ENCODE data around the gene SLC6A6. TPM values are rescaled to one million over a fixed set of nuclear protein-coding genes. Genes with fewer than 3 reads are reported as not detected.

Gene SLC6A6
- polyA plus RNA-seq, 1 donor (not counting 4 experiments of a cell fraction or from before 2014, with no cell fraction given): 8.3 TPM

DNA sequence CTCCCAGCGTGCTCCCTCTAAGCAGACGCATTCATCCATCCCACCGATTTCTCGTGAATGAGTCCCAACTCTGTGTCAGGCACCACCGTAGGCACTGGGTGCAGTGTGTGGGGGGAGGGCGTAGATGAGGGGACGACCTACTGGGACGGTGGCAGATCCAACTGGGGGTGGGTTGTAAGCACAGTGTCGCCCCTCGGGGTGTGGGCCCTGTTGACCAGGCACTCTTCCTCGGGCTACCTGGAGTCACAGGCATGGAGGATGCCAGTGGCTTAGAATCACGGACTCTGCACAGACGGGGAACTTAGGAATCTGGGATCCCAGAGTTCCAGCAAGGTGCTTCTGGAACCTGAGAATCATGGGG is 66.2 kb downstream of the SLC6A6 start:
- no peak for FAIRE-seq
- Histone ChIP-seq H3K9me1 (ENCODE audit: control insufficient read depth, extremely low read depth, insufficient read depth, low read length) (no peaks in the 10 kb centered on the region), H3K9me3 (ENCODE audit: control insufficient read depth, low read depth, low read length) (no peaks in the 10 kb centered on the region), H3K27me3 (ENCODE audit: control insufficient read depth, extremely low read depth, insufficient read depth, low read length) (no peaks in the 10 kb centered on the region), H2AFZ (ENCODE audit: control insufficient read depth, low read length) (no peak overlapping the region), H3K79me2 (ENCODE audit: control insufficient read depth, insufficient read depth, low read length) (no peaks in the 10 kb centered on the region), H3K4me3 (ENCODE audit: control insufficient read depth in 2 of 3, extremely low read depth in 1 of 3, insufficient read depth in 2 of 3, low read depth in 1 of 3, low read length in 3 of 3) (no peak overlapping the region), H3K9ac (ENCODE audit: control insufficient read depth, extremely low read depth, insufficient read depth, low read length) (no peak overlapping the region), H3K36me3 (ENCODE audit: control insufficient read depth in 2 of 2, extremely low read depth in 1 of 2, insufficient read depth in 2 of 2, low read length in 2 of 2) (peaks cover 2 to 3% of the 10 kb centered on the region in 2 experiments), H3K4me1 (ENCODE audit: control insufficient read depth, extremely low read depth, insufficient read depth, low read length) (peaks cover 10% of the 10 kb centered on the region), H3K4me2 (ENCODE audit: control insufficient read depth, extremely low read depth, insufficient read depth, low read depth, low read length) (no peak overlapping the region), H4K20me1 (ENCODE audit: control insufficient read depth, extremely low read depth, insufficient read depth, low read length) (no peaks in the 10 kb centered on the region), H3K27ac (ENCODE audit: control insufficient read depth, insufficient read depth, low read length) (no peak overlapping the region)
- TF ChIP-seq, protein P1, sequence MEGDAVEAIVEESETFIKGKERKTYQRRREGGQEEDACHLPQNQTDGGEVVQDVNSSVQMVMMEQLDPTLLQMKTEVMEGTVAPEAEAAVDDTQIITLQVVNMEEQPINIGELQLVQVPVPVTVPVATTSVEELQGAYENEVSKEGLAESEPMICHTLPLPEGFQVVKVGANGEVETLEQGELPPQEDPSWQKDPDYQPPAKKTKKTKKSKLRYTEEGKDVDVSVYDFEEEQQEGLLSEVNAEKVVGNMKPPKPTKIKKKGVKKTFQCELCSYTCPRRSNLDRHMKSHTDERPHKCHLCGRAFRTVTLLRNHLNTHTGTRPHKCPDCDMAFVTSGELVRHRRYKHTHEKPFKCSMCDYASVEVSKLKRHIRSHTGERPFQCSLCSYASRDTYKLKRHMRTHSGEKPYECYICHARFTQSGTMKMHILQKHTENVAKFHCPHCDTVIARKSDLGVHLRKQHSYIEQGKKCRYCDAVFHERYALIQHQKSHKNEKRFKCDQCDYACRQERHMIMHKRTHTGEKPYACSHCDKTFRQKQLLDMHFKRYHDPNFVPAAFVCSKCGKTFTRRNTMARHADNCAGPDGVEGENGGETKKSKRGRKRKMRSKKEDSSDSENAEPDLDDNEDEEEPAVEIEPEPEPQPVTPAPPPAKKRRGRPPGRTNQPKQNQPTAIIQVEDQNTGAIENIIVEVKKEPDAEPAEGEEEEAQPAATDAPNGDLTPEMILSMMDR (optimal IDR thresholded peaks at IDR 0.05 in 1 of 3, IDR thresholded peaks at IDR 0.05 in 1 of 3, conservative IDR thresholded peaks at IDR 0.05 in 1 of 3; ENCODE audit: extremely low read depth in 1 of 3, insufficient read depth in 2 of 3, low read length in 3 of 3): no peak
- no peak for TF ChIP-seq EZH2 (IDR thresholded peaks at IDR 0.05; ENCODE audit: low read length)
- dilution Hi-C loops (cut with MboI; ENCODE audit: extremely low pct_ligation_motif_present, low sequenced_read_pairs): no loop called here
- no peak for DNase-seq (ENCODE audit: low read depth, low spot score)

GRCh38 chr3:14470461-14470860 is 68.1 kb downstream of the SLC6A6 start:
- Histone ChIP-seq H3K4me2 (ENCODE audit: control insufficient read depth, extremely low read depth, insufficient read depth, low read depth, low read length) (no peak overlapping the region), H2AFZ (ENCODE audit: control insufficient read depth, low read length) (no peak overlapping the region), H3K9ac (ENCODE audit: control insufficient read depth, extremely low read depth, insufficient read depth, low read length) (no peak overlapping the region), H3K27me3 (ENCODE audit: control insufficient read depth, extremely low read depth, insufficient read depth, low read length) (no peaks in the 10 kb centered on the region), H3K4me3 (ENCODE audit: control insufficient read depth in 2 of 3, extremely low read depth in 1 of 3, insufficient read depth in 2 of 3, low read depth in 1 of 3, low read length in 3 of 3) (no peak overlapping the region), H3K9me1 (ENCODE audit: control insufficient read depth, extremely low read depth, insufficient read depth, low read length) (no peaks in the 10 kb centered on the region), H3K9me3 (ENCODE audit: control insufficient read depth, low read depth, low read length) (no peaks in the 10 kb centered on the region), H3K4me1 (ENCODE audit: control insufficient read depth, extremely low read depth, insufficient read depth, low read length) (peaks cover 10% of the 10 kb centered on the region), H3K79me2 (ENCODE audit: control insufficient read depth, insufficient read depth, low read length) (no peaks in the 10 kb centered on the region), H3K27ac (ENCODE audit: control insufficient read depth, insufficient read depth, low read length) (no peak overlapping the region), H3K36me3 (ENCODE audit: control insufficient read depth in 2 of 2, extremely low read depth in 1 of 2, insufficient read depth in 2 of 2, low read length in 2 of 2) (peaks cover 2% of the 10 kb centered on the region in 2 experiments), H4K20me1 (ENCODE audit: control insufficient read depth, extremely low read depth, insufficient read depth, low read length) (no peaks in the 10 kb centered on the region)
- FAIRE-seq: no peak
- no peak for DNase-seq (ENCODE audit: low read depth, low spot score)
- TF ChIP-seq, protein P1 (optimal IDR thresholded peaks at IDR 0.05 in 1 of 3, IDR thresholded peaks at IDR 0.05 in 1 of 3, conservative IDR thresholded peaks at IDR 0.05 in 1 of 3; ENCODE audit: extremely low read depth in 1 of 3, insufficient read depth in 2 of 3, low read length in 3 of 3): no peak
- TF ChIP-seq EZH2 (IDR thresholded peaks at IDR 0.05; ENCODE audit: low read length): no peak
- dilution Hi-C loops (cut with MboI; ENCODE audit: extremely low pct_ligation_motif_present, low sequenced_read_pairs): no loop called here
